ENCODE results near the gene RPTOR.

DNA sequence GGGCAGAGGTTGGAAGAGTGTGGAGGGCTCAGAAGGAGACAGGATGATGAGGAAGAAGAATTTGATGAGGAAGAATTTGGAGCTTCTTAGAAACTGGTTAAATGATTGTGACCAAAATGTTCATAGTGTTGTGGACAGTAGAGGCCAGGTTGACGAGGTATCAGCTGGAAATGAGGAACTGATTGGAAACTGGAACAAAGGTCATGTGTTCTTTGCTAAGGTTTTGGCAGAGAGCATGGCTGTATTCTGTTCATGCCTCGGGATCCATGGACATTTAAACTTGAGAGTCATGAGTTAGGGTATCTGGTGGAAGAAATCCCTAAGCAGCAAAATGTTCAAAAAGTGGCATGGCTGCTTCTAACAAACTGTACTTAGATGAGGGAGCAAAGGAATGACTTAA lies 466.3 kb downstream of the RPTOR start:
- TF ChIP-seq RXRA (IDR thresholded peaks at IDR 0.05; ENCODE audit: borderline replicate concordance, low read depth) (no peak), POLR2AphosphoS5 (IDR thresholded peaks at IDR 0.05; ENCODE audit: low read depth, low read length) (no peak)
- TF ChIP-seq, protein P1, sequence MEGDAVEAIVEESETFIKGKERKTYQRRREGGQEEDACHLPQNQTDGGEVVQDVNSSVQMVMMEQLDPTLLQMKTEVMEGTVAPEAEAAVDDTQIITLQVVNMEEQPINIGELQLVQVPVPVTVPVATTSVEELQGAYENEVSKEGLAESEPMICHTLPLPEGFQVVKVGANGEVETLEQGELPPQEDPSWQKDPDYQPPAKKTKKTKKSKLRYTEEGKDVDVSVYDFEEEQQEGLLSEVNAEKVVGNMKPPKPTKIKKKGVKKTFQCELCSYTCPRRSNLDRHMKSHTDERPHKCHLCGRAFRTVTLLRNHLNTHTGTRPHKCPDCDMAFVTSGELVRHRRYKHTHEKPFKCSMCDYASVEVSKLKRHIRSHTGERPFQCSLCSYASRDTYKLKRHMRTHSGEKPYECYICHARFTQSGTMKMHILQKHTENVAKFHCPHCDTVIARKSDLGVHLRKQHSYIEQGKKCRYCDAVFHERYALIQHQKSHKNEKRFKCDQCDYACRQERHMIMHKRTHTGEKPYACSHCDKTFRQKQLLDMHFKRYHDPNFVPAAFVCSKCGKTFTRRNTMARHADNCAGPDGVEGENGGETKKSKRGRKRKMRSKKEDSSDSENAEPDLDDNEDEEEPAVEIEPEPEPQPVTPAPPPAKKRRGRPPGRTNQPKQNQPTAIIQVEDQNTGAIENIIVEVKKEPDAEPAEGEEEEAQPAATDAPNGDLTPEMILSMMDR (IDR thresholded peaks at IDR 0.05) = no peak
